ENCODE measurements around the gene CCT3. TPM values are rescaled to one million over a fixed set of nuclear protein-coding genes. Genes with fewer than 3 reads are reported as not detected.

CCT3 gene
- total RNA-seq, 1 donor from 2014 or later, result 174 TPM

- H3K9me3 Mint-ChIP-seq, result no peaks in the 10 kb centered on the region
- DNase-seq (ENCODE audit: low spot score in 2 of 2, unreplicated experiment in 2 of 2), result peak; percentile 88 to 94
- H3K4me3 Mint-ChIP-seq, result peak within 1 kb of the TSS; percentile 86
- no peaks in the 10 kb centered on the region for H3K27me3 Mint-ChIP-seq (ENCODE audit: low read depth)
- peak within 1 kb of the TSS; percentile 95 for H3K27ac Mint-ChIP-seq
- peaks cover 33% of the 10 kb centered on the region for H3K4me1 Mint-ChIP-seq
- H3K36me3 Mint-ChIP-seq, result peaks cover 6% of the 10 kb centered on the region
- no peak for TF ChIP-seq CTCF (IDR thresholded peaks at IDR 0.05; ENCODE audit: unreplicated experiment)
Observed at GRCh38 chr1:156282479-156283222, 55.4 kb downstream of the CCT3 start, which contains the start of gene SMG5. TSS of gene SMG5 (minus strand) at chr1:156282825. CDS start at chr1:156282680, 145 bp downstream.

- DNase-seq (ENCODE audit: low spot score in 2 of 2, unreplicated experiment in 2 of 2), result no peak
- Mint-ChIP-seq H3K36me3 (peaks cover 9% of the 10 kb centered on the region), H3K4me3 (peak overlapping the region; percentile 86), H3K27ac (peak overlapping the region; percentile 95), H3K9me3 (no peaks in the 10 kb centered on the region), H3K4me1 (peaks cover 33% of the 10 kb centered on the region), H3K27me3 (ENCODE audit: low read depth) (no peaks in the 10 kb centered on the region)
- TF ChIP-seq CTCF (IDR thresholded peaks at IDR 0.05; ENCODE audit: unreplicated experiment), result no peak
Observed at GRCh38 chr1:156281693-156282478, 56.2 kb downstream of the CCT3 start.

- no peaks in the 10 kb centered on the region for H3K27me3 Mint-ChIP-seq (ENCODE audit: low read depth)
- H3K27ac Mint-ChIP-seq, result peak overlapping the region; percentile 68
- no peaks in the 10 kb centered on the region for H3K9me3 Mint-ChIP-seq
- peak overlapping the region; percentile 86 for H3K4me3 Mint-ChIP-seq
- H3K4me1 Mint-ChIP-seq, result peaks cover 33% of the 10 kb centered on the region
- peaks cover 15% of the 10 kb centered on the region for H3K36me3 Mint-ChIP-seq
- DNase-seq (ENCODE audit: low spot score in 2 of 2, unreplicated experiment in 2 of 2), result no peak
- TF ChIP-seq CTCF (IDR thresholded peaks at IDR 0.05; ENCODE audit: unreplicated experiment), result no peak
Observed at GRCh38 chr1:156281281-156281680, 56.8 kb downstream of the CCT3 start.

- no peaks in the 10 kb centered on the region for H3K27me3 Mint-ChIP-seq (ENCODE audit: low read depth)
- H3K27ac Mint-ChIP-seq, result no peak overlapping the region
- no peaks in the 10 kb centered on the region for H3K9me3 Mint-ChIP-seq
- no peak for DNase-seq (ENCODE audit: low spot score in 2 of 2, unreplicated experiment in 2 of 2)
- peak overlapping the region; percentile 15 for H3K4me3 Mint-ChIP-seq
- peaks cover 33% of the 10 kb centered on the region for H3K4me1 Mint-ChIP-seq
- peaks cover 25% of the 10 kb centered on the region for H3K36me3 Mint-ChIP-seq
- no peak for TF ChIP-seq CTCF (IDR thresholded peaks at IDR 0.05; ENCODE audit: unreplicated experiment)
Observed at GRCh38 chr1:156279837-156280236, 58.3 kb downstream of the CCT3 start.

GRCh38 chr1:156276966-156277381 is 61.1 kb downstream of the CCT3 start:
- no peak for DNase-seq (ENCODE audit: low spot score in 2 of 2, unreplicated experiment in 2 of 2)
- Mint-ChIP-seq H3K4me3 (no peak overlapping the region), H3K9me3 (no peaks in the 10 kb centered on the region), H3K4me1 (peaks cover 14% of the 10 kb centered on the region), H3K36me3 (peaks cover 47% of the 10 kb centered on the region), H3K27ac (no peak overlapping the region), H3K27me3 (ENCODE audit: low read depth) (no peaks in the 10 kb centered on the region)
- no peak for TF ChIP-seq CTCF (IDR thresholded peaks at IDR 0.05; ENCODE audit: unreplicated experiment)

Data from mesothelial cell of epicardium (in vitro differentiated cells).